Endothelial cell of umbilical vein (primary cell): ENCODE data around the gene DLGAP1. TPM values are rescaled to one million over a fixed set of nuclear protein-coding genes. Genes with fewer than 3 reads are reported as not detected.

Experiments used
- BruUV-seq: library from RNA; stranded (reverse); fragments of 400-500 nt; replicated peaks from 2 replicates; lab custom pipeline; 2021; lab: Mats Ljungman, UMichigan
- CTCF ChIA-PET: fragments of 300-600, 350-600 bp; sonication (Branson Sonifier 250); formaldehyde crosslinking; loops from one replicate; lab custom pipeline; 2021; ENCODE audit warnings: antibody characterized with exemption, inconsistent platforms; lab: Charles Lee
- POLR2A ChIA-PET: fragments of 300-600, 350-600 bp; sonication (Branson Sonifier 250); formaldehyde crosslinking; loops from one replicate; lab custom pipeline; 2021; ENCODE audit warnings: antibody characterized with exemption, inconsistent platforms; lab: Charles Lee
- DNase-seq: peaks from one replicate; pipeline ENCODE4 v3.0.0-alpha.2; 2011; ENCODE audit warnings: low read depth, low spot score
- FAIRE-seq: peaks from 2 replicates; lab custom pipeline; 2011; peaks lifted over from hg19 to GRCh38; lab: Jason Lieb, UNC
- H2AFZ ChIP-seq: 2 replicates; pipeline ENCODE4 v1.6.0; 2012; ENCODE audit warnings: low read depth, low read length, control low read depth, inconsistent platforms
- H3K27ac ChIP-seq: 2 replicates; pipeline ENCODE4 v1.5.1; 2011; ENCODE audit warnings: low read depth, mild to moderate bottlenecking, control low read depth, low read length, moderate library complexity; ENCODE audit not compliant: insufficient read depth
- H3K27me3 ChIP-seq, 2 experiments: 2 replicates each; pipeline versions ENCODE4 v1.6.0 to v1.6.1; 2011; ENCODE audit warnings: low read length in 2 of 2, mixed read lengths in 1 of 2; ENCODE audit not compliant: control insufficient read depth in 2 of 2, insufficient read depth in 2 of 2
- H3K36me3 ChIP-seq, 2 experiments: 2 replicates in 1 of 2; 3 replicates in 1 of 2; pipeline ENCODE4 v1.5.1; 2011; ENCODE audit warnings: low read length in 2 of 2, mild to moderate bottlenecking in 1 of 2, moderate library complexity in 1 of 2; ENCODE audit not compliant: control insufficient read depth in 2 of 2, insufficient read depth in 2 of 2; ENCODE audit errors: extremely low read depth in 1 of 2
- H3K4me1 ChIP-seq: 3 replicates; pipeline ENCODE4 v1.5.1; 2011; ENCODE audit warnings: mild to moderate bottlenecking, low read length; ENCODE audit not compliant: control insufficient read depth, insufficient read depth; ENCODE audit errors: extremely low read depth
- H3K4me2 ChIP-seq: 2 replicates; pipeline ENCODE4 v1.6.1; 2011; ENCODE audit warnings: low read length, control low read depth, mixed read lengths; ENCODE audit not compliant: insufficient read depth
- H3K4me3 ChIP-seq, 3 experiments: fragments of 200-600 bp in 1 of 3; sonication (generic), shearing (Covaris generic) in 1 of 3; replicated peaks in 1 of 3; 2 replicates each; pipeline ENCODE4 v1.5.1; 2011 to 2016; ENCODE audit warnings: control low read depth in 3 of 3, low read length in 3 of 3, mild to moderate bottlenecking in 2 of 3, inconsistent platforms in 1 of 3, low read depth in 1 of 3, moderate library complexity in 1 of 3; ENCODE audit not compliant: insufficient read depth in 1 of 3
- H3K79me2 ChIP-seq: 2 replicates; pipeline ENCODE4 v1.6.0; 2012; ENCODE audit warnings: low read length, inconsistent platforms; ENCODE audit not compliant: control insufficient read depth, insufficient read depth
- H3K9ac ChIP-seq: replicated peaks from 2 replicates; pipeline ENCODE3; 2011; ENCODE audit warnings: low read length, control low read depth; ENCODE audit not compliant: insufficient read depth; ENCODE audit errors: extremely low read depth
- H3K9me1 ChIP-seq: replicated peaks from 3 replicates; pipeline ENCODE4 v1.6.0; 2011; ENCODE audit warnings: mild to moderate bottlenecking, low read length; ENCODE audit not compliant: control insufficient read depth, insufficient read depth; ENCODE audit errors: extremely low read depth
- H3K9me3 ChIP-seq: replicated peaks from 2 replicates; pipeline ENCODE4 v1.5.1; 2012; ENCODE audit warnings: low read length, inconsistent platforms; ENCODE audit not compliant: control insufficient read depth, insufficient read depth
- H4K20me1 ChIP-seq: replicated peaks from 2 replicates; pipeline ENCODE3; 2011; ENCODE audit warnings: mild to moderate bottlenecking, low read length; ENCODE audit not compliant: control insufficient read depth, insufficient read depth; ENCODE audit errors: extremely low read depth
- CTCF ChIP-seq, 2 donors: IDR thresholded peaks; 1 replicate in 1 of 2; 2 replicates in 1 of 2; pipeline ENCODE4 v1.5.1; 2011; ENCODE audit warnings: low read length in 2 of 2, mild to moderate bottlenecking in 2 of 2, moderate library complexity in 2 of 2, control low read depth in 1 of 2, inconsistent platforms in 1 of 2, low read depth in 1 of 2; ENCODE audit not compliant: insufficient read depth in 1 of 2; ENCODE audit errors: extremely low read depth in 1 of 2
- EZH2 ChIP-seq: IDR thresholded peaks from 2 replicates; pipeline ENCODE4 v1.6.1; 2012; ENCODE audit warnings: borderline replicate concordance, low read depth, mild to moderate bottlenecking, moderate library complexity, low read length, inconsistent platforms; ENCODE audit not compliant: severe bottlenecking
- FOS ChIP-seq: IDR thresholded peaks from 2 replicates; pipeline ENCODE4 v1.6.1; 2011; ENCODE audit warnings: mild to moderate bottlenecking, low read length, moderate library complexity, borderline replicate concordance; ENCODE audit not compliant: insufficient read depth
- GATA2 ChIP-seq: IDR thresholded peaks from 2 replicates; pipeline ENCODE4 v1.7.0; 2011; ENCODE audit warnings: low read depth, mild to moderate bottlenecking, moderate library complexity, mixed read lengths, low read length; ENCODE audit not compliant: insufficient read length, insufficient read depth
- JUN ChIP-seq: IDR thresholded peaks from 2 replicates; pipeline ENCODE4 v1.6.1; 2011; ENCODE audit warnings: borderline replicate concordance, low read depth; ENCODE audit not compliant: insufficient read length, insufficient read depth
- MYC ChIP-seq: IDR thresholded peaks from one replicate; pipeline ENCODE4 v1.6.1; 2011; ENCODE audit warnings: mild to moderate bottlenecking, low read depth, low read length
- POLR2A ChIP-seq: IDR thresholded peaks from 2 replicates; pipeline ENCODE4 v1.6.1; 2012; ENCODE audit warnings: low read depth, mild to moderate bottlenecking, control low read depth, low read length
- POLR2AphosphoS5 ChIP-seq: IDR thresholded peaks from 2 replicates; pipeline ENCODE4 v1.6.1; 2012; ENCODE audit warnings: low read depth, mild to moderate bottlenecking, control low read depth, low read length, moderate library complexity; ENCODE audit not compliant: insufficient read depth
- dilution Hi-C: fragments of 300-500 bp; cut with MboI; formaldehyde crosslinking; loops from one replicate; pipeline ENCODE4 v1.15.0; 2019; ENCODE audit warnings: low sequenced_read_pairs; ENCODE audit not compliant: extremely low pct_ligation_motif_present
- intact Hi-C: fragments of 100-400 bp; cut with micrococcal nuclease; formaldehyde crosslinking; loops from one replicate; pipeline ENCODE4 v1.10.0; 2022
- polyA plus RNA-seq, 4 experiments: library from polyadenylated mRNA; depleted of rRNA in 3 of 4; stranded (reverse) in 3 of 4; unstranded in 1 of 4; fragments of >200 nt; gene quantifications; 2 replicates each; pipeline versions ENCODE4 v1.2.1 to v1.2.3, GENCODE V29; 2011 to 2012; ENCODE audit warnings: missing spikeins in 1 of 4
- total RNA-seq: library from RNA; stranded (reverse); gene quantifications from 2 replicates; pipeline ENCODE4 v1.2.3, GENCODE V29; 2021
- TF ChIP-seq, protein P1 (sequence below): IDR thresholded peaks from 2 replicates; pipeline ENCODE4 v1.6.1; 2011; ENCODE audit not compliant: insufficient read depth, insufficient read length

DLGAP1 gene
- total and polyA plus RNA-seq, 2 donors (not counting 3 experiments of a cell fraction or from before 2014, with no cell fraction given), result 0.04 TPM; not detected in 1

DNA sequence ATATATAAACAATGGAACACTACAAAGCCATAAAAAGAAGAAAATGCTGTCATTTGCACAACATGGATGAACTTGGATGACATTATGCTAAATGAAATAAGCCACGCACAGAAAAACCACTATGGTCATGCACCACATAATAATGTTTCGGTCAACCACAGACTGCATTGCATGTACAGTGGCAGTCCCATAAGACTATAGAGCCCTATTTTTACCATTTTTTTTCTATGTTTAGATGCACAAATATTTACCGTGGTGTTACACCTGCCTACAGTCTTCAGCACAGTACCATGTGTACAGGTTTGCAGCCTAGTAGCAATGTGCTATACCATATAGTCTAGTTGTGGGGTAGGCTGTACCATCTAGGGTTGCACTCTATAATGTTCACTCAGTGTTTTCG lies 476.1 kb downstream of the DLGAP1 start:
- FAIRE-seq, result no peak

More for the DNA sequence above, 476.1 kb downstream of the DLGAP1 start:
- no peak overlapping the region for H3K4me3 ChIP-seq
- H3K79me2 ChIP-seq, result no peaks in the 10 kb centered on the region
- H3K27ac ChIP-seq, result no peak overlapping the region
- POLR2A ChIA-PET, result no interaction called here
- H3K27me3 ChIP-seq, result no peaks in the 10 kb centered on the region
- CTCF ChIA-PET, result no interaction called here
- H3K36me3 ChIP-seq, result no peaks in the 10 kb centered on the region
- H2AFZ ChIP-seq, result no peak overlapping the region
- H3K9ac ChIP-seq, result no peak overlapping the region
- BruUV-seq, result no TSS peak
- no peaks in the 10 kb centered on the region for H3K9me3 ChIP-seq
- DNase-seq, result no peak
- no peaks in the 10 kb centered on the region for H4K20me1 ChIP-seq
- H3K4me2 ChIP-seq, result no peak overlapping the region
- intact Hi-C loops (no loop called here), dilution Hi-C loops (no loop called here)
- TF ChIP-seq JUN (no peak), GATA2 (no peak), MYC (no peak), EZH2 (no peak), FOS (no peak), CTCF (IDR thresholded peaks at IDR 0.05; ENCODE audit: extremely low read depth in 1 of 2, insufficient read depth in 1 of 2, low read depth in 1 of 2, low read length in 2 of 2) (no peak), POLR2AphosphoS5 (no peak), POLR2A (no peak)
- TF ChIP-seq, protein P1, sequence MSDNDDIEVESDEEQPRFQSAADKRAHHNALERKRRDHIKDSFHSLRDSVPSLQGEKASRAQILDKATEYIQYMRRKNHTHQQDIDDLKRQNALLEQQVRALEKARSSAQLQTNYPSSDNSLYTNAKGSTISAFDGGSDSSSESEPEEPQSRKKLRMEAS, result no peak
- no peaks in the 10 kb centered on the region for H3K9me1 ChIP-seq
- H3K4me1 ChIP-seq, result no peaks in the 10 kb centered on the region
